Measurements from ENCODE around the gene TSGA10.

Gene TSGA10

DNA sequence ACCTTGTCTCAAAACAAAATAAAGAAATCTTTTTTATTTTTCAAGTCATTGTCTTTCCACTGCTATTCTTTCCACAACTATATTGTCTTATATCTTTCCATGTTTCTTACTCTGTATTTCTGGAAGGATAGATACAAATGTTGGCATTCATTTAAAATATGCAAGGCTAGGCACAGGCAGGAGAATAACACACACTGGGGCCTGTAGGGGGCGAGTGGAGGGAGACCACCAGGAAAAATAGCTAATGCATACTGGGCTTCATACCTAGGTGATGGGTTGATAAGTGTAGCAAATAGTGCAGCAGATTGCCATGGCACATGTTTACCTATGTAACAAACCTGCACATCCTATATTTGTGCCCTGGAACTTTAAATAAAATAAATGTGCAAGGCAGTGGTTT, 35.8 kb upstream of the TSGA10 start:
- CTCF ChIA-PET = no interaction called here
- DNase-seq (ENCODE audit: extremely low spot score) = no peak
- POLR2A ChIA-PET = no interaction called here

DNA sequence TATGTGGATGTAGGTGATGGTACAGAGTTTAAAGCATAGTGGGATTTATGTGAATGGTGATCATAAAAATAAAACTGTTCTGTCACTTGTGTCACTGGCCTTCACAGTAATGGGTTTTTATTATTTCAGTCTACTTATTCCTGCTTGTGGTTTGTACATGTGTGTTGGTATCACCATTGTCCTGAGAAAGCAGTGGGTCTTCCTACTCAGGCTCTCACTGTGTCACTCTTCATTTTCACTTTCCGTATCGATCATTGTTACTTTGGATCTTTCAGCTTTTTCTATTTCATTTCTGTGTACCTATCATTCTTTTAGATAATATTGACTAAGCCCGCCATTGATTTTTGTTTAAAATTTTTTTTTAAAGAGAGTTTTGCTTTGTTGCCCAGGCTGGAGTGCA, 33.6 kb upstream of the TSGA10 start:
- POLR2A ChIA-PET = no interaction called here
- CTCF ChIA-PET = interaction anchor here (1.5 kb wide), 1 partner anchor 13 kb away, joined by 3 read pairs; no protein-coding TSS in a partner anchor
- TF ChIP-seq, protein P1, sequence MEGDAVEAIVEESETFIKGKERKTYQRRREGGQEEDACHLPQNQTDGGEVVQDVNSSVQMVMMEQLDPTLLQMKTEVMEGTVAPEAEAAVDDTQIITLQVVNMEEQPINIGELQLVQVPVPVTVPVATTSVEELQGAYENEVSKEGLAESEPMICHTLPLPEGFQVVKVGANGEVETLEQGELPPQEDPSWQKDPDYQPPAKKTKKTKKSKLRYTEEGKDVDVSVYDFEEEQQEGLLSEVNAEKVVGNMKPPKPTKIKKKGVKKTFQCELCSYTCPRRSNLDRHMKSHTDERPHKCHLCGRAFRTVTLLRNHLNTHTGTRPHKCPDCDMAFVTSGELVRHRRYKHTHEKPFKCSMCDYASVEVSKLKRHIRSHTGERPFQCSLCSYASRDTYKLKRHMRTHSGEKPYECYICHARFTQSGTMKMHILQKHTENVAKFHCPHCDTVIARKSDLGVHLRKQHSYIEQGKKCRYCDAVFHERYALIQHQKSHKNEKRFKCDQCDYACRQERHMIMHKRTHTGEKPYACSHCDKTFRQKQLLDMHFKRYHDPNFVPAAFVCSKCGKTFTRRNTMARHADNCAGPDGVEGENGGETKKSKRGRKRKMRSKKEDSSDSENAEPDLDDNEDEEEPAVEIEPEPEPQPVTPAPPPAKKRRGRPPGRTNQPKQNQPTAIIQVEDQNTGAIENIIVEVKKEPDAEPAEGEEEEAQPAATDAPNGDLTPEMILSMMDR (IDR thresholded peaks at IDR 0.05; ENCODE audit: control extremely low read depth, extremely low read depth, low read depth, missing control alignments) = no peak
- DNase-seq (ENCODE audit: extremely low spot score) = no peak

More for the DNA sequence above, 35.8 kb upstream of the TSGA10 start:
- TF ChIP-seq, protein P1 (IDR thresholded peaks at IDR 0.05; ENCODE audit: control extremely low read depth, extremely low read depth, low read depth, missing control alignments) = no peak

DNA sequence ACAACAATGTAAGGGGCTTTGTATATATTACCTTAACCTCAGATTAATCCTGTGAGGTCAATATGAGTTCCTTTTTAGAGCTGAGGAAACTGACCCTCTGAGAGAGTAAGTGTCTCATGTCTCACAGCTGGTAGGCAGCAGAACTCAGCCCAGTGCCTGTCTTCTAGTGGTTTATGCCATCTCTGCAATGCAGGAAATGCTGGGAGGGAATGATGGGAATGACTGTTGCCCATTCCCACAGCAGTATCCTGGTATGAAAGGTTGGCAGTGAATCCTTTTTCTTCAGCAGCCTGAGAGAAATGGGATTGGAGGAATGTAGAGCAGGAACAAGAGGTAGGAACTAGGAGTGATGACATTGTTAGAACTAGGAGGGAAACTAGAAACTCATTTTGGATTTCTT, 32.3 kb upstream of the TSGA10 start:
- TF ChIP-seq, protein P1 (IDR thresholded peaks at IDR 0.05; ENCODE audit: control extremely low read depth, extremely low read depth, low read depth, missing control alignments) = no peak
- CTCF ChIA-PET = interaction anchor here (1.5 kb wide), 1 partner anchor 15 kb away, joined by 3 read pairs; no protein-coding TSS in a partner anchor
- POLR2A ChIA-PET = no interaction called here
- no peak for DNase-seq (ENCODE audit: extremely low spot score)

DNA sequence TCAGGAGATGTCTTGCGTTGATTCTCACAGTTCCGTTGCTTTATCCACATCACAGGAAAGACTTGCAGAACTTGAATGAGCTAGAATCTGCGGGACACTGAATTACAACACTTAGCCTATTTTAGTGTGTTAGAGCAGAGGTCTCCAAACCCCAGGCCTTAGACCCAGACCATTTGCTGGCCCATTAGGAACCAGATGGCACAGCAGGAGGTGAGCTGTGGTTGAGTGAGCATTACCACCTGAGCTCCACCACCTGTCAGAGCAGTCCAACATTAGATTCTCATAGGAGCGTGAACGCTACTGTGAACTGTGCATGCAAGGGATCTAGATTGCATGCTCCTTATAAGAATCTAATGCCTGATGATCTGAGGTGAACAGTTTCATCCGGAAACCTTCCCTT, 30.1 kb upstream of the TSGA10 start:
- TF ChIP-seq, protein P1 (IDR thresholded peaks at IDR 0.05; ENCODE audit: control extremely low read depth, extremely low read depth, low read depth, missing control alignments) = no peak
- DNase-seq (ENCODE audit: extremely low spot score) = no peak
- POLR2A ChIA-PET = no interaction called here
- CTCF ChIA-PET = interaction anchor here (1.3 kb wide), 1 partner anchor 9 kb away, joined by 3 read pairs; no protein-coding TSS in a partner anchor

DNA sequence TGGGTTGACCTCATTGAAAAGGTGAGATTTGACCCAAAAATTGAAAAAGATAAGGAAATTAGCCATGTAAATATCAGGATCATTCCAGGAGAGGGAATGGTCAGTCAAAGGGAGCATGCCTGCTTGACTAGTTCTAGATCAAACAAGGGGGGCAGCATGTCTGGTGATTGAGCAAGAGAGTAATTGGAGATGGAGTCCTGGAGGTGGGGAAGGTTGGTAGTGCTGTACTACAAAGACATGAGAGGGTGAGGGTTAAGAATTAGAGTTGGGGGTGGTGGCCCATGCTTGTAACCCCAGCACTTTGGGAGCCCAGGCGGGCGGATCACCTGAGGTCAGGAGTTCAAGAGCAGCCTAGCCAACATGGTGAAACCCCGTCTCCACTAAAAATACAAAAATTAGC, 28.3 kb upstream of the TSGA10 start:
- TF ChIP-seq, protein P1 (IDR thresholded peaks at IDR 0.05; ENCODE audit: control extremely low read depth, extremely low read depth, low read depth, missing control alignments) = no peak
- POLR2A ChIA-PET = no interaction called here
- CTCF ChIA-PET = no interaction called here
- no peak for DNase-seq (ENCODE audit: extremely low spot score)

DNA sequence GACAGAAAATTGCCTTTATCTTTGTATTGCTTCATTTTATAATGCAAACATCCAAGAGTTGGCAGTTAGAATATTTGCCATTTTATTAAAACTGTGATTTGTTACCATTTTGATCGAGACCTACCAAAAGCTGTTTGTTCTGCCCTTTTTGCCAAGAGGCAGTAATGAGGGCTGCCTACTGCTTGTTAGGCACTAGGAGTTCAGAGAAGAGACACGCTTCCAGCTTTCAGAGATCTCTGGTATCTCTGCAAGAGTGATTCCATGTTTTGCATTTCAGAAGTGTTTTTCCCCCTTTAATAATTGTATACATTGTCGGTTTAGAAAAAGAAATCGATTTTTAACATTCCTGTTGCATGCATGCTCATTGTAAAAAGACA, 26.9 kb upstream of the TSGA10 start:
- DNase-seq (ENCODE audit: extremely low spot score) = no peak
- POLR2A ChIA-PET = interaction anchor here (1.0 kb wide), 1 partner anchor 55 kb away, joined by 3 read pairs; no protein-coding TSS in a partner anchor
- CTCF ChIA-PET = interaction anchor here (1.4 kb wide), 1 partner anchor 13 kb away, joined by 3 read pairs; no protein-coding TSS in a partner anchor
- TF ChIP-seq, protein P1 (IDR thresholded peaks at IDR 0.05; ENCODE audit: control extremely low read depth, extremely low read depth, low read depth, missing control alignments) = no peak
